Keratinocyte (primary cell): ENCODE data around the gene ARHGAP15. TPM values are rescaled to one million over a fixed set of nuclear protein-coding genes. Genes with fewer than 3 reads are reported as not detected.

ENCODE experiments used
- DNase-seq: peaks from one replicate; pipeline ENCODE4 v3.0.0-alpha.2; 2011; ENCODE audit warnings: low read depth, missing footprints, low spot score
- FAIRE-seq: peaks from 2 replicates; lab custom pipeline; 2011; peaks lifted over from hg19 to GRCh38; lab: Jason Lieb, UNC
- H2AFZ ChIP-seq: 2 replicates; pipeline ENCODE4 v1.6.0; 2012; ENCODE audit warnings: low read length, control low read depth, inconsistent platforms; ENCODE audit not compliant: control insufficient read depth
- H3K27ac ChIP-seq: 2 replicates; pipeline ENCODE4 v1.5.1; 2011; ENCODE audit warnings: low read length; ENCODE audit not compliant: control insufficient read depth, insufficient read depth
- H3K27me3 ChIP-seq: 3 replicates; pipeline ENCODE4 v1.6.0; 2011; ENCODE audit warnings: low read length; ENCODE audit not compliant: control insufficient read depth, insufficient read depth; ENCODE audit errors: extremely low read depth
- H3K36me3 ChIP-seq, 2 experiments: 2 replicates in 1 of 2; 3 replicates in 1 of 2; pipeline ENCODE4 v1.5.1; 2011; ENCODE audit warnings: low read length in 2 of 2, mild to moderate bottlenecking in 1 of 2; ENCODE audit not compliant: control insufficient read depth in 2 of 2, insufficient read depth in 2 of 2; ENCODE audit errors: extremely low read depth in 1 of 2
- H3K4me1 ChIP-seq: 3 replicates; pipeline ENCODE4 v1.5.1; 2011; ENCODE audit warnings: low read length; ENCODE audit not compliant: control insufficient read depth, insufficient read depth; ENCODE audit errors: extremely low read depth
- H3K4me2 ChIP-seq: 3 replicates; pipeline ENCODE4 v1.6.0; 2011; ENCODE audit warnings: low read depth, low read length; ENCODE audit not compliant: control insufficient read depth, insufficient read depth; ENCODE audit errors: extremely low read depth
- H3K4me3 ChIP-seq, 3 experiments: fragments of 200-600 bp in 1 of 3; sonication (generic) in 1 of 3; 2 replicates in 2 of 3; 3 replicates in 1 of 3; pipeline ENCODE4 v1.5.1; 2011 to 2016; ENCODE audit warnings: low read length in 3 of 3, mild to moderate bottlenecking in 3 of 3, control low read depth in 2 of 3, inconsistent platforms in 1 of 3, low read depth in 1 of 3, mixed read lengths in 1 of 3, mixed run types in 1 of 3, moderate library complexity in 1 of 3; ENCODE audit not compliant: control insufficient read depth in 2 of 3, insufficient read depth in 2 of 3; ENCODE audit errors: extremely low read depth in 1 of 3
- H3K79me2 ChIP-seq: 2 replicates; pipeline ENCODE4 v1.6.0; 2012; ENCODE audit warnings: low read length; ENCODE audit not compliant: control insufficient read depth, insufficient read depth
- H3K9ac ChIP-seq: 3 replicates; pipeline ENCODE4 v1.6.0; 2011; ENCODE audit warnings: low read length; ENCODE audit not compliant: control insufficient read depth, insufficient read depth; ENCODE audit errors: extremely low read depth
- H3K9me1 ChIP-seq: 3 replicates; pipeline ENCODE4 v1.6.0; 2011; ENCODE audit warnings: low read length; ENCODE audit not compliant: control insufficient read depth, insufficient read depth; ENCODE audit errors: extremely low read depth
- H3K9me3 ChIP-seq: 2 replicates; pipeline ENCODE4 v1.5.1; 2012; ENCODE audit warnings: low read depth, low read length; ENCODE audit not compliant: control insufficient read depth
- H4K20me1 ChIP-seq: 3 replicates; pipeline ENCODE4 v1.6.0; 2011; ENCODE audit warnings: low read length; ENCODE audit not compliant: control insufficient read depth, insufficient read depth; ENCODE audit errors: extremely low read depth
- CTCF ChIP-seq, 3 experiments: IDR thresholded peaks in 1 of 3; conservative IDR thresholded peaks in 1 of 3; optimal IDR thresholded peaks in 1 of 3; 2 replicates in 2 of 3; 3 replicates in 1 of 3; pipeline versions ENCODE3 to v1.5.1; 2011; ENCODE audit warnings: low read length in 3 of 3, mild to moderate bottlenecking in 3 of 3, moderate library complexity in 2 of 3, control low read depth in 1 of 3, inconsistent platforms in 1 of 3; ENCODE audit not compliant: insufficient read depth in 2 of 3; ENCODE audit errors: extremely low read depth in 1 of 3
- EZH2 ChIP-seq: IDR thresholded peaks from one replicate; pipeline ENCODE4 v1.6.1; 2012; ENCODE audit warnings: inconsistent platforms, mild to moderate bottlenecking, low read length, moderate library complexity
- dilution Hi-C: fragments of 300-500 bp; cut with MboI; formaldehyde crosslinking; loops from one replicate; pipeline ENCODE4 v1.7.0; 2020; ENCODE audit warnings: low sequenced_read_pairs; ENCODE audit not compliant: extremely low pct_ligation_motif_present
- polyA plus RNA-seq, 5 experiments: library from polyadenylated mRNA; depleted of rRNA in 3 of 5; stranded (reverse) in 3 of 5; stranded (forward) in 1 of 5; unstranded in 1 of 5; fragments of >200 nt; gene quantifications; 1 replicate in 1 of 5; 2 replicates in 3 of 5; 3 replicates in 1 of 5; pipeline versions ENCODE4 v1.2.1 to v1.2.3, GENCODE V29; 2011 to 2012; ENCODE audit warnings: missing spikeins in 2 of 5, low read depth in 1 of 5, low replicate concordance in 1 of 5

ARHGAP15 gene
- polyA plus RNA-seq, 1 donor (not counting 4 experiments of a cell fraction or from before 2014, with no cell fraction given) = not detected

- no peaks in the 10 kb centered on the region for H3K4me1 ChIP-seq
- H3K36me3 ChIP-seq = no peaks in the 10 kb centered on the region
- no peaks in the 10 kb centered on the region for H3K27me3 ChIP-seq
- H2AFZ ChIP-seq = no peak overlapping the region
- H3K9ac ChIP-seq = no peak overlapping the region
- no peak overlapping the region for H3K4me3 ChIP-seq
- H3K9me3 ChIP-seq = no peaks in the 10 kb centered on the region
- no peak overlapping the region for H3K4me2 ChIP-seq
- H3K27ac ChIP-seq = no peak overlapping the region
- FAIRE-seq (no peak), DNase-seq (no peak)
- H3K9me1 ChIP-seq = no peaks in the 10 kb centered on the region
- no peaks in the 10 kb centered on the region for H3K79me2 ChIP-seq
- dilution Hi-C loops = no loop called here
- no peaks in the 10 kb centered on the region for H4K20me1 ChIP-seq
- no peak for TF ChIP-seq EZH2
- TF ChIP-seq CTCF (optimal IDR thresholded peaks at IDR 0.05 in 1 of 3, IDR thresholded peaks at IDR 0.05 in 1 of 3, conservative IDR thresholded peaks at IDR 0.05 in 1 of 3; ENCODE audit: extremely low read depth in 1 of 3, insufficient read depth in 2 of 3, low read length in 3 of 3) = no peak
These were observed 418.8 kb downstream of the ARHGAP15 start for GRCh38 chr2:143548032-143548431.

- FAIRE-seq (no peak), DNase-seq (no peak)
- Histone ChIP-seq H3K9me1 (no peaks in the 10 kb centered on the region), H3K27me3 (no peaks in the 10 kb centered on the region), H3K27ac (no peak overlapping the region), H3K9ac (no peak overlapping the region), H3K9me3 (no peaks in the 10 kb centered on the region), H3K4me3 (no peak overlapping the region), H3K4me1 (no peaks in the 10 kb centered on the region), H4K20me1 (no peaks in the 10 kb centered on the region), H3K79me2 (no peaks in the 10 kb centered on the region), H2AFZ (no peak overlapping the region), H3K36me3 (no peaks in the 10 kb centered on the region), H3K4me2 (no peak overlapping the region)
- dilution Hi-C loops = no loop called here
- TF ChIP-seq EZH2 (no peak), CTCF (optimal IDR thresholded peaks at IDR 0.05 in 1 of 3, IDR thresholded peaks at IDR 0.05 in 1 of 3, conservative IDR thresholded peaks at IDR 0.05 in 1 of 3; ENCODE audit: extremely low read depth in 1 of 3, insufficient read depth in 2 of 3, low read length in 3 of 3) (no peak)
These were observed 421.3 kb downstream of the ARHGAP15 start for GRCh38 chr2:143550500-143550899.
